Gastroesophageal sphincter (tissue), 2 donors: ENCODE results near the gene IL17RB.

Experiments used
- POLR2A ChIP-seq, 2 donors: fragments of 450-650 bp; IDR thresholded peaks; one replicate each; pipeline ENCODE4 v1.6.1; 2017; ENCODE audit warnings: antibody characterized with exemption in 2 of 2, mild to moderate bottlenecking in 2 of 2, moderate library complexity in 1 of 2
- POLR2AphosphoS5 ChIP-seq: sonication (generic); formaldehyde crosslinking; IDR thresholded peaks from one replicate; pipeline ENCODE4 v1.6.1; 2017; ENCODE audit warnings: antibody characterized with exemption

DNA sequence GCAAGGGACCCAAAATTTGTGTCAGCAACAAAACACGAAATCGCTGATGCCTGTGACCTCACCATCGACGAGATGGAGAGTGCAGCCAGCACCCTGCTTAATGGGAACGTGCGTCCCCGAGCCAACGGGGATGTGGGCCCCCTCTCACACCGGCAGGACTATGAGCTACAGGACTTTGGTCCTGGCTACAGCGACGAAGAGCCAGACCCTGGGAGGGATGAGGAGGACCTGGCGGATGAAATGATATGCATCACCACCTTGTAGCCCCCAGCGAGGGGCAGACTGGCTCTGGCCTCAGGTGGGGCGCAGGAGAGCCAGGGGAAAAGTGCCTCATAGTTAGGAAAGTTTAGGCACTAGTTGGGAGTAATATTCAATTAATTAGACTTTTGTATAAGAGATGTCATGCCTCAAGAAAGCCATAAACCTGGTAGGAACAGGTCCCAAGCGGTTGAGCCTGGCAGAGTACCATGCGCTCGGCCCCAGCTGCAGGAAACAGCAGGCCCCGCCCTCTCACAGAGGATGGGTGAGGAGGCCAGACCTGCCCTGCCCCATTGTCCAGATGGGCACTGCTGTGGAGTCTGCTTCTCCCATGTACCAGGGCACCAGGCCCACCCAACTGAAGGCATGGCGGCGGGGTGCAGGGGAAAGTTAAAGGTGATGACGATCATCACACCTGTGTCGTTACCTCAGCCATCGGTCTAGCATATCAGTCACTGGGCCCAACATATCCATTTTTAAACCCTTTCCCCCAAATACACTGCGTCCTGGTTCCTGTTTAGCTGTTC lies 35.0 kb upstream of the IL17RB start:
- TF ChIP-seq POLR2A (IDR thresholded peaks at IDR 0.05): no peak
- TF ChIP-seq POLR2AphosphoS5: no peak
